Lower lobe of right lung (tissue), 2 donors: Measurements from ENCODE around the gene TSHZ3. TPM values are rescaled to one million over a fixed set of nuclear protein-coding genes. Genes with fewer than 3 reads are reported as not detected.

Experiments
- ATAC-seq, 2 donors: fragments of 200-7000 bp; cut with Tn5 transposase; one replicate each; pipeline ENCODE4 v1.9.1; 2020 to 2022; ENCODE audit warnings: mild to moderate bottlenecking in 2 of 2, moderate library complexity in 2 of 2
- DNase-seq: peaks from one replicate; pipeline ENCODE4 v3.0.0-alpha.2; 2020
- H3K27ac ChIP-seq: fragments of 200-600 bp; one replicate; pipeline ENCODE4 v1.8.0; 2022
- H3K27me3 ChIP-seq: fragments of 200-600 bp; one replicate; pipeline ENCODE4 v1.8.0; 2022; ENCODE audit warnings: low read depth
- H3K36me3 ChIP-seq: fragments of 200-600 bp; one replicate; pipeline ENCODE4 v1.8.0; 2022; ENCODE audit warnings: mild to moderate bottlenecking
- H3K4me1 ChIP-seq: fragments of 200-600 bp; one replicate; pipeline ENCODE4 v1.8.0; 2022
- H3K4me3 ChIP-seq: fragments of 200-600 bp; one replicate; pipeline ENCODE4 v1.8.0; 2022; ENCODE audit warnings: mild to moderate bottlenecking
- H3K9me3 ChIP-seq: fragments of 200-600 bp; one replicate; pipeline ENCODE4 v1.8.0; 2022
- intact Hi-C: fragments of 100-400 bp; cut with DNase I; formaldehyde crosslinking; loops from one replicate; pipeline ENCODE4 v1.11.0; 2022
- total RNA-seq: library from RNA; stranded (reverse); fragmentation: NEBNext Ultra II Directional; extraction: Animal tissue kit (Norgen Biotek cat#: 25700); gene quantifications from one replicate; pipeline ENCODE4 v1.2.1, GENCODE V29; 2021
- TF ChIP-seq, protein P1 (sequence below): fragments of 200-600 bp; IDR thresholded peaks from one replicate; pipeline ENCODE4 v1.8.0; 2022; ENCODE audit warnings: antibody characterized with exemption, mild to moderate bottlenecking
- donor health status: DM: no; HTN: yes; CAD: no; lungs with severe emphysema.

Gene TSHZ3
- total RNA-seq, 1 donor from 2014 or later = 5.7 TPM

DNA sequence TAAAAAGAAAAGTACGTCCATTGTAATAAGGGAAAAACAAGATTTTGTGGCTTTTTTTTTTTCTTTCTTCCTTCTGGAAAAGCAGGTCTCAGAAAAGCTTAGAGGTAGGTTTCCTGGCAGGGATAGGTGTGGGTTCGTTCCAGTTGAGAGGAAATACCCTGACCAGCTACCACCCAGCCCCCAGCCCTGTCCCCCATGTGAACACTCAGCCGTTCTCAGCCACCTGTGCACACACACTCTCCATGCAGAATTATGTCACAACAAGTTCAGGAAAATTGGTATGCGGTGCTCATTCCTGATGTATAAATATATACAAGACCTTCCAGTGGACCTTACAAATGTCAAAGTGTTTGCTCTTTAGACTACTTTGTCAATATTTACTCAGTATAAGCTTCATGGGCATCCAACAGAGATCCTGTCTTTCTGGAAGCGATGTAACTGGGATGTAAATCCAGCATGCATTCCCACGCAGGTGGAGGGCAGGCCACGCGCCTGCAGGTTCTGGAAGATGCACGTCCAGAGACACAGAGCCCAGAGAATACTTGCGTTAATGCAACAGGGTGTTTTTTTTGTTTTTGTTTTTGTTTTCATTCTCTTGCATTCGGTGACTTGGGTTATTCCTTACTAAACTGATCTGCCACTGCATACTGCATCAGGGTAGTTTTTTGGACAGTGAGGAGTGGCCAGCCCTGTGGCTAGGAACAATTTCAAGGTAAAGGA is 68.8 kb downstream of the TSHZ3 start:
- no peak overlapping the region for H3K27ac ChIP-seq
- peaks cover 23% of the 10 kb centered on the region for H3K36me3 ChIP-seq
- TF ChIP-seq, protein P1, sequence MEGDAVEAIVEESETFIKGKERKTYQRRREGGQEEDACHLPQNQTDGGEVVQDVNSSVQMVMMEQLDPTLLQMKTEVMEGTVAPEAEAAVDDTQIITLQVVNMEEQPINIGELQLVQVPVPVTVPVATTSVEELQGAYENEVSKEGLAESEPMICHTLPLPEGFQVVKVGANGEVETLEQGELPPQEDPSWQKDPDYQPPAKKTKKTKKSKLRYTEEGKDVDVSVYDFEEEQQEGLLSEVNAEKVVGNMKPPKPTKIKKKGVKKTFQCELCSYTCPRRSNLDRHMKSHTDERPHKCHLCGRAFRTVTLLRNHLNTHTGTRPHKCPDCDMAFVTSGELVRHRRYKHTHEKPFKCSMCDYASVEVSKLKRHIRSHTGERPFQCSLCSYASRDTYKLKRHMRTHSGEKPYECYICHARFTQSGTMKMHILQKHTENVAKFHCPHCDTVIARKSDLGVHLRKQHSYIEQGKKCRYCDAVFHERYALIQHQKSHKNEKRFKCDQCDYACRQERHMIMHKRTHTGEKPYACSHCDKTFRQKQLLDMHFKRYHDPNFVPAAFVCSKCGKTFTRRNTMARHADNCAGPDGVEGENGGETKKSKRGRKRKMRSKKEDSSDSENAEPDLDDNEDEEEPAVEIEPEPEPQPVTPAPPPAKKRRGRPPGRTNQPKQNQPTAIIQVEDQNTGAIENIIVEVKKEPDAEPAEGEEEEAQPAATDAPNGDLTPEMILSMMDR = no peak
- intact Hi-C loops = no loop called here
- H3K27me3 ChIP-seq = no peaks in the 10 kb centered on the region
- ATAC-seq (no peak), DNase-seq (no peak)
- no peaks in the 10 kb centered on the region for H3K4me1 ChIP-seq
- H3K4me3 ChIP-seq = no peak overlapping the region
- H3K9me3 ChIP-seq = no peaks in the 10 kb centered on the region

DNA sequence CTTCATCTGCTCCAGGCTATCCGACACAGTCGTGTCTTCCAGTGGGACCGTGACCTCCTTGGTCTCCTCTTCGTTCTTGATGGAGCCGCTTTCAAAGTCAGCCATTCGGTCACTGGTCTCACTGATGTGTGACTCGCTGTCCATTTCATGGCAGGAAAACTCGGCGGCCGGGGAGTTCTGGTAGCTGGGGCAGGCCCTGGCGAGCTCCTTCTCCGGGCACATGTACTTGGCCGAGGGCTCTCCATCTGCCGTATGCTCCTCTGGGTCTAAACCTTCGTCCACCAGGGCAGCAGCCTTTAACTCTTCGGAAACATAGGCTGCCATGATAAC is 69.8 kb downstream of the TSHZ3 start:
- no peak overlapping the region for H3K4me3 ChIP-seq
- ATAC-seq = no peak
- peaks cover 23% of the 10 kb centered on the region for H3K36me3 ChIP-seq
- no peaks in the 10 kb centered on the region for H3K27me3 ChIP-seq
- H3K4me1 ChIP-seq = no peaks in the 10 kb centered on the region
- TF ChIP-seq, protein P1 = no peak
- H3K9me3 ChIP-seq = no peaks in the 10 kb centered on the region
- intact Hi-C loops = no loop called here
- DNase-seq = no peak
- no peak overlapping the region for H3K27ac ChIP-seq

DNA sequence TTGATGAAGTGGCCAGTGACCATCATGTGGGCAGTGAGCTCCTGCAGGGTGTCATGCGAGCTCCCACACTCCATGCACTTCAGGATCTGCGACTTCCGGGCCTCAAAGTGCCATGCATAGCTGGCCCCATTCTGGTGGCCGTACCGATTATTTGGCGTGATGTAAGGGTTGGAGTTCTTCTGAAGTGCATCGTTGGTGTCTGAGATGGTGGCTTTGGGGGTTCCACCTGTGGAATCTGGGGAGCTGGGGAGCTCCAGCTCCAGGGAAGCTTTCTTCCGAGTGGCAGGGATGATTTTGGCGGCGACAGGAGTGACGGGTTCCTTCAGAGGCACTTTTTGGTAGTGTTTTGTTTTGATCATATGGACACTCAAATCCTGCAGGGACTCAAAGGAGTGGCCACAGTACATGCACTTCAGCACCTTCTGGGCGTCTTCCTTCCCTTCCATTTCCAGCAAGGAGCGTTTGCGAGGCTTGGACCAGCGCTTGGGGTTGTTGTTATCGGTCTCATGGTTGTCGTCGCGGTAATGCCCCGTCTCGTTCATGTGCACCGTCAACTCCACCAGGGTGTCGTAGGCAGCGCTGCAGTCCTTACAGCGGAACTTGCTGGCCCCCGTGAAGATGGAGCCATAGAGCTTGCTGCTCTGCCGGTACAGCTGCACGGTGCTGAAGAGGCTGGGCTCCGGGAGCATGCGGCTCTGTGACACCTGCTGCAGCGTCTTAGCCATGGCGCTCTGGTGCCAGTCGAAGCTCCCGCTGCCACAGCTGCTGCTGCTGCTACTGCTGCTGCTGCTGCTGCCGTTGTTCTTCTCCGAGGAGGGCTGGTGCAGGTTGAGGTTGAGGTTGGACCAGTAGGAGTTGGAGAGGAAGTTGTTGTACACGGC is 70.4 kb downstream of the TSHZ3 start:
- no peak for DNase-seq
- TF ChIP-seq, protein P1 = no peak
- H3K4me1 ChIP-seq = no peaks in the 10 kb centered on the region
- no peak for ATAC-seq
- no peak overlapping the region for H3K27ac ChIP-seq
- peaks cover 23% of the 10 kb centered on the region for H3K36me3 ChIP-seq
- H3K9me3 ChIP-seq = no peaks in the 10 kb centered on the region
- no peaks in the 10 kb centered on the region for H3K27me3 ChIP-seq
- H3K4me3 ChIP-seq = no peak overlapping the region
- intact Hi-C loops = no loop called here

DNA sequence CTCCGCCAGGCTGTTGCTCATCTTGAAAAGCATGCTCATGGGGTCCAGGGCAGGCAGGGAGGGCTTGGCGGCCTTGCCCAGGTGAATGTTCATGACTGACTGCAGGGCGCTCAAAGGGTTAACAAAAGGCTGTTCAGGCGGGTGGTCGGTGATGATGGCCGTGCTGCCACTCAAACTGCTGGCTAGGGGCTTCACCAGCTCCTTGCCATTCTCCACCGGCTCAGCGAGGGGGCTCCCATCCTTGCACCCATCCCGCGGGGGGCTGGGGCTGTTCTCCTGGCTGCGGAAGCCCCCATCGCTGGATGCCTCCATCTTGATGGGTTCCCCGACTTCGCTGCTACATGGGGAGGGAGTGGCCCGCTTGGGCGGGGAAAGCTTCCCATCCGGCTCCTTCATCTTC is 71.7 kb downstream of the TSHZ3 start:
- Histone ChIP-seq H3K9me3 (no peaks in the 10 kb centered on the region), H3K36me3 (peaks cover 23% of the 10 kb centered on the region), H3K4me3 (no peak overlapping the region), H3K27ac (no peak overlapping the region), H3K27me3 (no peaks in the 10 kb centered on the region), H3K4me1 (no peaks in the 10 kb centered on the region)
- ATAC-seq = no peak
- DNase-seq = no peak
- TF ChIP-seq, protein P1 = no peak
- intact Hi-C loops = no loop called here

DNA sequence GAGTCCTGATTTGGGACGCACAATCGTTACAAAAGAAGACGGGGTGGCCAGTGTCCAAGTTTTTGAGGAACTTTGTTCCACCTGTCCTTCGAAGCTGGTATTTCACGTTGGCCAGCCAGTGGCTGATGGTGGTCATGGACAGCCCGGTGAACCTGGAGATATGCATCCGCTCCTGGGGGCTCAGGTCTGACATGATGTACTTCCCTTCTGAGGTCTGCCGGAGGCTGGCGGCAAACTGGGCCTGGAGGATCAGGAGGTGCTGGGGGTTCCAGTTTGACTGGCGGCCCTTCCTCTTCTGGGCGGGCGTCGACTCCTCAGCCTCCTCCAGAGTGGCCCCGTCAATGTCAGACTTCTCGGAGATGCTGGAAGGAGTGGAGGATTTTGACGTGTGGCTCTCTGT is 72.4 kb downstream of the TSHZ3 start:
- Histone ChIP-seq H3K4me1 (no peaks in the 10 kb centered on the region), H3K36me3 (peaks cover 23% of the 10 kb centered on the region), H3K9me3 (no peaks in the 10 kb centered on the region), H3K4me3 (no peak overlapping the region), H3K27me3 (no peaks in the 10 kb centered on the region), H3K27ac (no peak overlapping the region)
- TF ChIP-seq, protein P1 = no peak
- intact Hi-C loops = no loop called here
- DNase-seq (no peak), ATAC-seq (no peak)
